B cell (primary cell): ENCODE data around the gene GALNT5. TPM values are rescaled to one million over a fixed set of nuclear protein-coding genes. Genes with fewer than 3 reads are reported as not detected.

ENCODE experiments used
- ATAC-seq: fragments of 200-7000 bp; cut with Tn5 transposase; one replicate; pipeline ENCODE4 v1.10.0; 2021; ENCODE audit warnings: low read depth, mild to moderate bottlenecking, moderate number of reproducible peaks, moderate library complexity
- CTCF ChIA-PET: fragments of 350-600 bp; sonication (Branson Sonifier 250); formaldehyde crosslinking; loops from one replicate; lab custom pipeline; 2021; ENCODE audit warnings: antibody characterized with exemption, inconsistent platforms; lab: Charles Lee
- POLR2A ChIA-PET: fragments of 350-600 bp; sonication (Branson Sonifier 250); formaldehyde crosslinking; loops from one replicate; lab custom pipeline; 2021; ENCODE audit warnings: antibody characterized with exemption; lab: Charles Lee
- DNase-seq: peaks from one replicate; pipeline ENCODE4 v3.0.0; 2013
- H2AFZ ChIP-seq: 2 replicates; pipeline ENCODE4 v1.6.1; 2012; ENCODE audit warnings: mild to moderate bottlenecking, low read depth, low read length; ENCODE audit not compliant: insufficient read depth, poor library complexity, severe bottlenecking
- H3K27ac ChIP-seq, 2 donors: 1 replicate in 1 of 2; 2 replicates in 1 of 2; pipeline ENCODE4 v1.5.1; 2012 to 2013; ENCODE audit warnings: low read length in 2 of 2, mild to moderate bottlenecking in 2 of 2, moderate library complexity in 1 of 2
- H3K27me3 ChIP-seq, 4 experiments: fragments of 200-600 bp in 1 of 4; sonication (generic) in 1 of 4; replicated peaks in 1 of 4; 1 replicate in 2 of 4; 2 replicates in 2 of 4; pipeline versions ENCODE4 v1.6.1 to v1.7.0; 2013 to 2016; ENCODE audit warnings: low read length in 3 of 4, mild to moderate bottlenecking in 2 of 4, mixed read lengths in 1 of 4, moderate library complexity in 1 of 4; ENCODE audit not compliant: insufficient read depth in 4 of 4, control insufficient read depth in 3 of 4; ENCODE audit errors: control extremely low read depth in 1 of 4
- H3K36me3 ChIP-seq, 2 experiments: replicated peaks in 1 of 2; 1 replicate in 1 of 2; 2 replicates in 1 of 2; pipeline versions ENCODE4 v1.6.1 to v1.7.1; 2013; ENCODE audit warnings: low read length in 1 of 2; ENCODE audit not compliant: insufficient read depth in 2 of 2, control insufficient read depth in 1 of 2; ENCODE audit errors: control extremely low read depth in 1 of 2, extremely low read depth in 1 of 2
- H3K4me1 ChIP-seq, 2 donors: fragments of 200-600 bp in 1 of 2; sonication (generic) in 1 of 2; 1 replicate in 1 of 2; 2 replicates in 1 of 2; pipeline versions ENCODE4 v1.5.1 to v1.6.1; 2013 to 2017; ENCODE audit warnings: low read length in 2 of 2; ENCODE audit not compliant: control insufficient read depth in 2 of 2, insufficient read depth in 2 of 2
- H3K4me2 ChIP-seq: replicated peaks from 2 replicates; pipeline ENCODE3; 2012; ENCODE audit warnings: mild to moderate bottlenecking, low read depth, low read length; ENCODE audit not compliant: poor library complexity, severe bottlenecking
- H3K4me3 ChIP-seq, 5 experiments: fragments of 200-600 bp in 1 of 5; sonication (generic) in 1 of 5; 1 replicate in 3 of 5; 2 replicates in 2 of 5; pipeline versions ENCODE4 v1.5.1 to v1.7.0; 2011 to 2016; ENCODE audit warnings: low read length in 4 of 5, mild to moderate bottlenecking in 4 of 5, low read depth in 2 of 5, control low read depth in 1 of 5, moderate library complexity in 1 of 5; ENCODE audit not compliant: insufficient read depth in 1 of 5; ENCODE audit errors: control extremely low read depth in 1 of 5, extremely low read depth in 1 of 5
- H3K79me2 ChIP-seq: fragments of 200-600 bp; sonication (generic); one replicate; pipeline ENCODE4 v1.6.0; 2016; ENCODE audit warnings: low read length; ENCODE audit not compliant: control insufficient read depth, insufficient read depth
- H3K9ac ChIP-seq: fragments of 200-600 bp; sonication (generic); 2 replicates; pipeline ENCODE4 v1.6.1; 2017; ENCODE audit warnings: mild to moderate bottlenecking, low read length, moderate library complexity
- H3K9me3 ChIP-seq, 3 donors: one replicate each; pipeline versions ENCODE4 v1.6.1 to v1.7.1; 2013; ENCODE audit warnings: low read length in 2 of 3; ENCODE audit not compliant: control insufficient read depth in 2 of 3, insufficient read depth in 1 of 3; ENCODE audit errors: control extremely low read depth in 1 of 3
- H4K20me1 ChIP-seq: 2 replicates; pipeline ENCODE4 v1.6.0; 2012; ENCODE audit warnings: mild to moderate bottlenecking, low read length; ENCODE audit not compliant: insufficient read depth, control insufficient read depth, poor library complexity, severe bottlenecking
- H3K27ac Mint-ChIP-seq: one replicate; pipeline ENCODE4 v1.8.0; 2021; ENCODE audit warnings: mixed read lengths
- H3K27me3 Mint-ChIP-seq: one replicate; pipeline ENCODE4 v1.8.0; 2021; ENCODE audit warnings: mixed read lengths
- H3K4me1 Mint-ChIP-seq: one replicate; pipeline ENCODE4 v1.8.0; 2021; ENCODE audit warnings: mixed read lengths
- H3K4me3 Mint-ChIP-seq: one replicate; pipeline ENCODE4 v1.8.0; 2021; ENCODE audit warnings: mixed read lengths
- H3K9me3 Mint-ChIP-seq: one replicate; pipeline ENCODE4 v1.8.0; 2022; ENCODE audit warnings: mixed read lengths; ENCODE audit not compliant: insufficient read depth
- EZH2 ChIP-seq: IDR thresholded peaks from 2 replicates; pipeline ENCODE4 v1.6.1; 2012; ENCODE audit warnings: borderline replicate concordance, low read depth, mild to moderate bottlenecking, moderate library complexity, low read length; ENCODE audit not compliant: insufficient read depth, poor library complexity, severe bottlenecking
- WGBS: methylation state at CpG from one replicate; pipeline ENCODE4 v1.1.5; 2013; ENCODE audit warnings: missing lambda C conversion rate; ENCODE audit not compliant: insufficient coverage; 5-methylcytosine and 5-hydroxymethylcytosine counted together
- intact Hi-C: fragments of 100-400 bp; cut with micrococcal nuclease; formaldehyde crosslinking; loops from one replicate; pipeline ENCODE4 v1.10.0; 2022
- polyA plus RNA-seq: library from polyadenylated mRNA; depleted of rRNA; stranded (reverse); fragments of >200 nt; gene quantifications from 2 replicates; pipeline ENCODE4 v1.2.3, GENCODE V29; 2012
- total RNA-seq, 2 donors: library from RNA; stranded (reverse); fragments of 120-200 nt in 1 of 2; gene quantifications; 1 replicate in 1 of 2; 2 replicates in 1 of 2; pipeline versions ENCODE4 v1.2.3 to v1.2.4, GENCODE V29; 2013 to 2022
- TF ChIP-seq, protein P1 (sequence below): fragments of 200-600 bp; IDR thresholded peaks from one replicate; pipeline ENCODE4 v1.8.0; 2022; ENCODE audit warnings: antibody characterized with exemption, mild to moderate bottlenecking

Gene GALNT5
- total and polyA plus RNA-seq, 2 donors (not counting 1 experiment from before 2014, with no cell fraction given): not detected

DNA sequence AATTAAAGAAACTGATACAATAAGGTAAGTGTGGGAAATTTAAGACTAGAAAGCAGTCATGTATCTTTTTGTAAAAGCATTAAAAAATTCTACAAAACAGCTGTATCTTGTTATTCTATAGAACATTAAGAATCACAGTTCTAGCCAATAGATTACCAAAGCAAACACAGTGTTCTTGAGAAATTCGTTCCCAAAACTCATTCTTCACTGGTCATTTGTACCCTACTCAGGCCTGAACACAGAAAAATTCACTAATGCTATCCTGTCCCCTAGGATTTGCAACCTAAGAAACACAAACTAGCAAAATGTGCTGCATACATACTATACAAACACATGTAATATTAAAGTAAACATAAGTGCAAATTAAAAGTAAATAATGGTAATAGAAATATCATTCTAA, 39.0 kb downstream of the GALNT5 start:
- H3K27ac ChIP-seq: no peak overlapping the region
- H3K79me2 ChIP-seq: no peaks in the 10 kb centered on the region
- no peaks in the 10 kb centered on the region for H3K27me3 ChIP-seq
- H4K20me1 ChIP-seq: no peaks in the 10 kb centered on the region
- intact Hi-C loops: no loop called here
- H3K4me2 ChIP-seq: no peak overlapping the region
- ChIA-PET CTCF (interaction anchor here (1.0 kb wide), 1 partner anchor 466 kb away, joined by 3 read pairs; no protein-coding TSS in a partner anchor), POLR2A (no interaction called here)
- Mint-ChIP-seq H3K4me3 (no peak overlapping the region), H3K27me3 (peaks cover 4% of the 10 kb centered on the region), H3K9me3 (no peaks in the 10 kb centered on the region), H3K27ac (no peak overlapping the region), H3K4me1 (no peaks in the 10 kb centered on the region)
- no CpG with 5 or more reads among the region's 1 CpG for WGBS
- DNase-seq: no peak
- no peak overlapping the region for H3K4me3 ChIP-seq
- H2AFZ ChIP-seq: no peak overlapping the region
- TF ChIP-seq, protein P1, sequence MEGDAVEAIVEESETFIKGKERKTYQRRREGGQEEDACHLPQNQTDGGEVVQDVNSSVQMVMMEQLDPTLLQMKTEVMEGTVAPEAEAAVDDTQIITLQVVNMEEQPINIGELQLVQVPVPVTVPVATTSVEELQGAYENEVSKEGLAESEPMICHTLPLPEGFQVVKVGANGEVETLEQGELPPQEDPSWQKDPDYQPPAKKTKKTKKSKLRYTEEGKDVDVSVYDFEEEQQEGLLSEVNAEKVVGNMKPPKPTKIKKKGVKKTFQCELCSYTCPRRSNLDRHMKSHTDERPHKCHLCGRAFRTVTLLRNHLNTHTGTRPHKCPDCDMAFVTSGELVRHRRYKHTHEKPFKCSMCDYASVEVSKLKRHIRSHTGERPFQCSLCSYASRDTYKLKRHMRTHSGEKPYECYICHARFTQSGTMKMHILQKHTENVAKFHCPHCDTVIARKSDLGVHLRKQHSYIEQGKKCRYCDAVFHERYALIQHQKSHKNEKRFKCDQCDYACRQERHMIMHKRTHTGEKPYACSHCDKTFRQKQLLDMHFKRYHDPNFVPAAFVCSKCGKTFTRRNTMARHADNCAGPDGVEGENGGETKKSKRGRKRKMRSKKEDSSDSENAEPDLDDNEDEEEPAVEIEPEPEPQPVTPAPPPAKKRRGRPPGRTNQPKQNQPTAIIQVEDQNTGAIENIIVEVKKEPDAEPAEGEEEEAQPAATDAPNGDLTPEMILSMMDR: no peak
- TF ChIP-seq EZH2: no peak
- H3K36me3 ChIP-seq: no peaks in the 10 kb centered on the region
- no peak overlapping the region for H3K9ac ChIP-seq
- no peak for ATAC-seq
- no peaks in the 10 kb centered on the region for H3K4me1 ChIP-seq
- H3K9me3 ChIP-seq: no peaks in the 10 kb centered on the region

DNA sequence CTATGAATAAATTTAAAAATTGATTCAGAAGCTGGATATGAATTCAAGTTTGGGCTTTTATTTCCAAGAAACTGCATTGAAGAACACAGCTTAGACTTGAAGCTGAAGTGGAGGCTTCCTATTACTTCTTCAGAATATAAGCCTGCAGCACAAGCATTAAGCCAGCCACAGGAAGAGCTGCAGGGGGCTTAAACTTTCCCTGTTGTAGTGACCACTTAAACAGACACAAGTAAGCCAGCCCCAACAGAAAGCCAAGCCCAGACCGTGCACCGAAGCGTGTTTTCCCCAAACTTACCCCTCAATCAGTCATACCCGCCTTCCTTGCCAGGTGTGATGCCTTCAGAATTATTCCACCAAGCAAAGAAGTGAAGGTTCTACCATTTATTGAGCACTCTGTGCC, 39.5 kb downstream of the GALNT5 start:
- Histone ChIP-seq H3K4me3 (no peak overlapping the region), H3K9me3 (no peaks in the 10 kb centered on the region), H3K79me2 (no peaks in the 10 kb centered on the region), H4K20me1 (no peaks in the 10 kb centered on the region), H3K4me1 (no peaks in the 10 kb centered on the region), H3K4me2 (no peak overlapping the region), H2AFZ (no peak overlapping the region), H3K27me3 (no peaks in the 10 kb centered on the region), H3K36me3 (no peaks in the 10 kb centered on the region), H3K27ac (no peak overlapping the region), H3K9ac (no peak overlapping the region)
- Mint-ChIP-seq H3K4me3 (no peak overlapping the region), H3K4me1 (no peaks in the 10 kb centered on the region), H3K9me3 (no peaks in the 10 kb centered on the region), H3K27ac (no peak overlapping the region), H3K27me3 (peaks cover 4% of the 10 kb centered on the region)
- 100% methylated on average over 3 of the region's 4 CpGs for WGBS
- TF ChIP-seq, protein P1: no peak
- no peak for TF ChIP-seq EZH2
- DNase-seq (no peak), ATAC-seq (no peak)
- intact Hi-C loops: no loop called here
- ChIA-PET CTCF (interaction anchor here (1.0 kb wide), 1 partner anchor 466 kb away, joined by 3 read pairs; no protein-coding TSS in a partner anchor), POLR2A (no interaction called here)
